Peyer's patch (tissue), 4 donors: Measurements from ENCODE around the gene CDK15. TPM values are rescaled to one million over a fixed set of nuclear protein-coding genes. Genes with fewer than 3 reads are reported as not detected.

Source experiments
- DNase-seq, 3 donors: peaks; one replicate each; pipeline ENCODE4 v3.0.0-alpha.2; 2017 to 2019
- H3K27ac ChIP-seq, 4 donors: fragments of 200-600 bp; sonication (generic); one replicate each; pipeline ENCODE4 v1.5.1; 2016 to 2019
- H3K27me3 ChIP-seq, 2 donors: fragments of 200-600 bp; sonication (generic); one replicate each; pipeline ENCODE4 v1.5.1; 2019
- H3K36me3 ChIP-seq, 3 donors: fragments of 200-600 bp; sonication (generic); one replicate each; pipeline ENCODE4 v1.5.1; 2016 to 2019
- H3K4me1 ChIP-seq, 4 donors: fragments of 200-600 bp; sonication (generic); one replicate each; pipeline ENCODE4 v1.5.1; 2016 to 2019
- H3K4me3 ChIP-seq, 4 donors: fragments of 200-600 bp; sonication (generic); 1 replicate in 3 of 4; 2 replicates in 1 of 4; pipeline ENCODE4 v1.5.1; 2016 to 2019; ENCODE audit warnings: mild to moderate bottlenecking in 1 of 4
- H3K9me3 ChIP-seq, 4 donors: fragments of 200-600 bp; sonication (generic); one replicate each; pipeline ENCODE4 v1.5.1; 2016 to 2019; ENCODE audit warnings: mild to moderate bottlenecking in 1 of 4
- CTCF ChIP-seq, 6 experiments: fragments of 450-650 bp in 4 of 6; fragments of 200-600 bp in 2 of 6; sonication (generic) in 1 of 6; IDR thresholded peaks; one replicate each; pipeline ENCODE4 v1.5.1; 2017 to 2019; ENCODE audit warnings: antibody characterized with exemption in 6 of 6, mild to moderate bottlenecking in 3 of 6, moderate library complexity in 1 of 6
- POLR2A ChIP-seq, 2 donors: fragments of 450-650 bp; IDR thresholded peaks; one replicate each; pipeline ENCODE4 v1.5.1; 2017; ENCODE audit warnings: antibody characterized with exemption in 2 of 2, mild to moderate bottlenecking in 2 of 2, moderate library complexity in 2 of 2
- total RNA-seq, 4 donors: library from RNA; depleted of rRNA; stranded (reverse); fragments of >200 nt; gene quantifications; one replicate each; pipeline ENCODE4 v1.1.0, GENCODE V29; 2016

The CDK15 gene
- total RNA-seq, 4 donors from 2014 or later = 0.27 to 9.9 (median 1.0) TPM; not detected in 1

- Histone ChIP-seq H3K27me3 (no peaks in the 10 kb centered on the region), H3K4me3 (no peak overlapping the region), H3K4me1 (peaks cover 0 to 6% (median 0%) of the 10 kb centered on the region in 4 donors), H3K9me3 (no peaks in the 10 kb centered on the region), H3K27ac (no peak overlapping the region), H3K36me3 (no peaks in the 10 kb centered on the region)
- no peak for DNase-seq
- no peak for TF ChIP-seq CTCF (IDR thresholded peaks at IDR 0.05)
- TF ChIP-seq POLR2A (IDR thresholded peaks at IDR 0.05) = no peak
Observed at GRCh38 chr2:201906777-201907562, 100.6 kb downstream of the CDK15 start.

- H3K9me3 ChIP-seq = no peaks in the 10 kb centered on the region
- DNase-seq = no peak
- H3K36me3 ChIP-seq = no peaks in the 10 kb centered on the region
- H3K27ac ChIP-seq = no peak overlapping the region
- TF ChIP-seq POLR2A (IDR thresholded peaks at IDR 0.05) = no peak
- TF ChIP-seq CTCF (IDR thresholded peaks at IDR 0.05) = no peak
- H3K27me3 ChIP-seq = no peaks in the 10 kb centered on the region
- H3K4me3 ChIP-seq = no peak overlapping the region
- peaks cover 0 to 6% (median 0%) of the 10 kb centered on the region in 4 donors for H3K4me1 ChIP-seq
Observed at GRCh38 chr2:201907563-201907881, 101.2 kb downstream of the CDK15 start.

- no peak for TF ChIP-seq POLR2A (IDR thresholded peaks at IDR 0.05)
- TF ChIP-seq CTCF (IDR thresholded peaks at IDR 0.05) = no peak
- H3K27ac ChIP-seq = no peak overlapping the region
- H3K9me3 ChIP-seq = no peaks in the 10 kb centered on the region
- no peak overlapping the region for H3K4me3 ChIP-seq
- no peaks in the 10 kb centered on the region for H3K36me3 ChIP-seq
- DNase-seq = no peak
- no peaks in the 10 kb centered on the region for H3K27me3 ChIP-seq
- peaks cover 0 to 6% (median 0%) of the 10 kb centered on the region in 4 donors for H3K4me1 ChIP-seq
Observed at GRCh38 chr2:201908901-201909300, 102.6 kb downstream of the CDK15 start.

- H3K9me3 ChIP-seq = no peaks in the 10 kb centered on the region
- H3K4me3 ChIP-seq = no peak overlapping the region
- H3K4me1 ChIP-seq = peaks cover 0 to 6% (median 0%) of the 10 kb centered on the region in 4 donors
- TF ChIP-seq CTCF (IDR thresholded peaks at IDR 0.05) (no peak), POLR2A (IDR thresholded peaks at IDR 0.05) (no peak)
- H3K27ac ChIP-seq = no peak overlapping the region
- H3K36me3 ChIP-seq = no peaks in the 10 kb centered on the region
- no peak for DNase-seq
- H3K27me3 ChIP-seq = no peaks in the 10 kb centered on the region
Observed at GRCh38 chr2:201909348-201909747, 103.0 kb downstream of the CDK15 start.

- Histone ChIP-seq H3K36me3 (no peaks in the 10 kb centered on the region), H3K4me1 (peaks cover 0 to 6% (median 0%) of the 10 kb centered on the region in 4 donors), H3K27me3 (no peaks in the 10 kb centered on the region), H3K27ac (no peak overlapping the region), H3K4me3 (no peak overlapping the region), H3K9me3 (no peaks in the 10 kb centered on the region)
- no peak for TF ChIP-seq CTCF (IDR thresholded peaks at IDR 0.05)
- TF ChIP-seq POLR2A (IDR thresholded peaks at IDR 0.05) = no peak
- DNase-seq = peak in 1 of 3 donors; percentile 21
Observed at GRCh38 chr2:201909961-201910361, 103.6 kb downstream of the CDK15 start.
